ENCODE measurements around the gene GREM2. TPM values are rescaled to one million over a fixed set of nuclear protein-coding genes. Genes with fewer than 3 reads are reported as not detected.

The GREM2 gene
- total RNA-seq, 2 donors from 2014 or later: 7.8 to 10.9 TPM

- peaks cover 7% of the 10 kb centered on the region for H3K9me3 Mint-ChIP-seq
- H3K4me1 Mint-ChIP-seq: peaks cover 11% of the 10 kb centered on the region
- no peaks in the 10 kb centered on the region for H3K27me3 Mint-ChIP-seq (ENCODE audit: insufficient read depth)
- TF ChIP-seq CTCF (conservative IDR thresholded peaks at IDR 0.05): no peak
- Histone ChIP-seq H3K27ac (ENCODE audit: low read depth, low read length) (no peak overlapping the region), H3K4me1 (ENCODE audit: control insufficient read depth, insufficient read depth, low read length) (no peaks in the 10 kb centered on the region), H3K9ac (ENCODE audit: extremely low read depth, low read length, poor library complexity, severe bottlenecking) (no peak overlapping the region), H3K9me3 (ENCODE audit: control insufficient read depth, low read length) (no peaks in the 10 kb centered on the region), H3K4me3 (ENCODE audit: low read length) (no peak overlapping the region), H3K36me3 (ENCODE audit: control insufficient read depth, insufficient read depth, low read length) (peaks cover 11% of the 10 kb centered on the region), H3K27me3 (ENCODE audit: control insufficient read depth, insufficient read depth, low read length, poor library complexity, severe bottlenecking) (no peaks in the 10 kb centered on the region)
- no peak overlapping the region for H3K27ac Mint-ChIP-seq
- DNase-seq: no peak
- no peak overlapping the region for H3K4me3 Mint-ChIP-seq
- WGBS, 2 experiments (ENCODE audit: insufficient coverage in 1 of 2, insufficient read length in 1 of 2): 95 to 100% methylated on average over 1 to 2 of the region's 2 CpGs
- H3K36me3 Mint-ChIP-seq (ENCODE audit: low read depth): peaks cover 15% of the 10 kb centered on the region
Measured at GRCh38 chr1:240553351-240553750, 58.6 kb downstream of the GREM2 start.

GRCh38 chr1:240539769-240540414, 72.1 kb downstream of the GREM2 start:
- WGBS, 2 experiments (ENCODE audit: insufficient coverage in 1 of 2, insufficient read length in 1 of 2): 50 to 76% methylated on average over 3 of the region's 3 CpGs
- no peaks in the 10 kb centered on the region for H3K9me3 Mint-ChIP-seq
- no peak for DNase-seq
- no peaks in the 10 kb centered on the region for H3K9me3 ChIP-seq (ENCODE audit: control insufficient read depth, low read length)
- peak overlapping the region; percentile 3 for H3K4me3 ChIP-seq (ENCODE audit: low read length)
- H3K4me3 Mint-ChIP-seq: no peak overlapping the region
- peaks cover 31% of the 10 kb centered on the region for H3K36me3 Mint-ChIP-seq (ENCODE audit: low read depth)
- peaks cover 20% of the 10 kb centered on the region for H3K36me3 ChIP-seq (ENCODE audit: control insufficient read depth, insufficient read depth, low read length)
- H3K27ac Mint-ChIP-seq: peak overlapping the region; percentile 25
- H3K4me1 Mint-ChIP-seq: peaks cover 19% of the 10 kb centered on the region
- H3K27me3 Mint-ChIP-seq (ENCODE audit: insufficient read depth): no peaks in the 10 kb centered on the region
- H3K9ac ChIP-seq (ENCODE audit: extremely low read depth, low read length, poor library complexity, severe bottlenecking): no peak overlapping the region
- H3K27me3 ChIP-seq (ENCODE audit: control insufficient read depth, insufficient read depth, low read length, poor library complexity, severe bottlenecking): no peaks in the 10 kb centered on the region
- H3K4me1 ChIP-seq (ENCODE audit: control insufficient read depth, insufficient read depth, low read length): no peaks in the 10 kb centered on the region
- no peak for TF ChIP-seq CTCF (conservative IDR thresholded peaks at IDR 0.05)
- H3K27ac ChIP-seq (ENCODE audit: low read depth, low read length): no peak overlapping the region

GRCh38 chr1:240538776-240539430, 73.1 kb downstream of the GREM2 start:
- Histone ChIP-seq H3K9me3 (ENCODE audit: control insufficient read depth, low read length) (no peaks in the 10 kb centered on the region), H3K27me3 (ENCODE audit: control insufficient read depth, insufficient read depth, low read length, poor library complexity, severe bottlenecking) (no peaks in the 10 kb centered on the region), H3K4me3 (ENCODE audit: low read length) (no peak overlapping the region), H3K27ac (ENCODE audit: low read depth, low read length) (no peak overlapping the region), H3K36me3 (ENCODE audit: control insufficient read depth, insufficient read depth, low read length) (peaks cover 14% of the 10 kb centered on the region), H3K9ac (ENCODE audit: extremely low read depth, low read length, poor library complexity, severe bottlenecking) (no peak overlapping the region), H3K4me1 (ENCODE audit: control insufficient read depth, insufficient read depth, low read length) (no peaks in the 10 kb centered on the region)
- H3K27ac Mint-ChIP-seq: no peak overlapping the region
- WGBS, 2 experiments (ENCODE audit: insufficient coverage in 1 of 2, insufficient read length in 1 of 2): 94% methylated on average over 2 of the region's 3 CpGs; no CpG with 5 or more reads in 1 of the 2 experiments
- DNase-seq: no peak
- H3K36me3 Mint-ChIP-seq (ENCODE audit: low read depth): peaks cover 29% of the 10 kb centered on the region
- H3K9me3 Mint-ChIP-seq: no peaks in the 10 kb centered on the region
- no peak for TF ChIP-seq CTCF (conservative IDR thresholded peaks at IDR 0.05)
- H3K27me3 Mint-ChIP-seq (ENCODE audit: insufficient read depth): no peaks in the 10 kb centered on the region
- H3K4me1 Mint-ChIP-seq: peaks cover 19% of the 10 kb centered on the region
- H3K4me3 Mint-ChIP-seq: no peak overlapping the region
